ENCODE data around the gene THSD4.

DNA sequence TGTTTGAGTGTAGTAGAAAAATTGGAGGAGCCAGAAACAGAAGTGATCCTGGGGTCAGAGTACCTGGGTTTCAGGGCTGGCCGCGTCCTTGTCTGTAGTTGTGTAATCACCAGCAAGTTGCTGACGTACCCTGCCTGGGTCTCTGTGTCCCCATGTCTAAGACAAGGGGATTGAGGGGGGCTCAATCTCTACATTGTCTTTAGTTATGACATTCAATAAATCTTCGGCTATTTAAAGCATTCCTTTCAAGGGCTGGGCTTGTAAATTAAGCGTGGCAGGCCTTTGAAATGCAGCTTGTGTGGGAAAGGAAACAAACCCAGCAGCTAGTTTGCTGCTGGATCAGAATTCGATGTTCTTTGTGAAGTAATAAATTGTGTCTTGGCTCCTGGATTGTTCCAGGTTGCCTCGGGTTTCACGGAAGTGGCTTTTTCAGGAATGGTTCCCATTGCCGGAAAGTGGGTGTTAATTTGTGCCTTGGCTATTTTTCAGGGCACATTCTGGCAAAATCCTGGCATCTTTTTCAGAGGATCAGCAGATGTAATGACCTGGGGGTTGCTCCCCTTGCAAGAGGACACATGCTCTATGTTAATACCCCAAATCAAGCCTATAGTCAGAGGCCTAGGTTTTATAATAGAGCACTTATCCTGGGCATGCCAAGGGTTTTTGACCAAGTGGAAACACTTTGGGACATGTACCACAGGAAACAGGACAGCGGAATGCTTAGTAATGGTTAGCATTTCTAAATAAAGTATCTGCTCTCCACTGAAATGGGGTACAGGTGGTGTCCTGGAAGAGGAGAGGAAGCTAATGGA, 400.3 kb downstream of the THSD4 start:
- no peak for TF ChIP-seq EZH2 (IDR thresholded peaks at IDR 0.05; ENCODE audit: low read depth, low read length, severe bottlenecking)
- no peak for TF ChIP-seq SIN3A (conservative IDR thresholded peaks at IDR 0.05 in 1 of 2, IDR thresholded peaks at IDR 0.05 in 1 of 2; ENCODE audit: low read depth in 1 of 2, low read length in 2 of 2)

Data from H1 (cell line).